Natural killer cell (primary cell): ENCODE results near the gene RNU11. TPM values are rescaled to one million over a fixed set of nuclear protein-coding genes. Genes with fewer than 3 reads are reported as not detected.
"Not testable (repeated sequence)": the region's sequence is repeated elsewhere in the genome, so short reads cannot be mapped to it uniquely, and the experiment has no call there.

Source experiments
- ATAC-seq, 3 donors: fragments of 150-1000 bp in 2 of 3; fragments of 200-7000 bp in 1 of 3; cut with Tn5 transposase; 1 replicate in 1 of 3; 2 replicates in 2 of 3; pipeline ENCODE4 v1.10.0; 2021; ENCODE audit warnings: mild to moderate bottlenecking in 2 of 3, moderate library complexity in 2 of 3
- DNase-seq, 2 donors: peaks; one replicate each; pipeline versions ENCODE4 v3.0.0 to v3.0.0-alpha.2; 2013 to 2021; ENCODE audit warnings: mixed read lengths in 1 of 2
- H3K27ac ChIP-seq: one replicate; pipeline ENCODE4 v1.5.1; 2013; ENCODE audit warnings: mild to moderate bottlenecking, low read length
- H3K27me3 ChIP-seq: one replicate; pipeline ENCODE4 v1.6.1; 2013; ENCODE audit warnings: low read length; ENCODE audit not compliant: control insufficient read depth, insufficient read depth
- H3K36me3 ChIP-seq: one replicate; pipeline ENCODE4 v1.6.1; 2013; ENCODE audit warnings: low read length; ENCODE audit not compliant: control insufficient read depth, insufficient read depth
- H3K4me1 ChIP-seq: one replicate; pipeline ENCODE4 v1.6.1; 2013; ENCODE audit warnings: low read length; ENCODE audit not compliant: control insufficient read depth, insufficient read depth
- H3K4me3 ChIP-seq: one replicate; pipeline ENCODE4 v1.5.1; 2013; ENCODE audit warnings: low read length
- H3K9me3 ChIP-seq: one replicate; pipeline ENCODE4 v1.6.1; 2013; ENCODE audit warnings: low read length; ENCODE audit not compliant: control insufficient read depth, insufficient read depth
- H3K27ac Mint-ChIP-seq, 2 donors: one replicate each; pipeline ENCODE4 v1.8.0; 2022; ENCODE audit warnings: mild to moderate bottlenecking in 2 of 2, mixed read lengths in 2 of 2, moderate library complexity in 1 of 2
- H3K27me3 Mint-ChIP-seq, 2 donors: one replicate each; pipeline ENCODE4 v1.8.0; 2022; ENCODE audit warnings: low read depth in 2 of 2, mixed read lengths in 2 of 2
- H3K36me3 Mint-ChIP-seq: one replicate; pipeline ENCODE4 v1.8.0; 2022; ENCODE audit warnings: mixed read lengths
- H3K4me1 Mint-ChIP-seq, 2 donors: one replicate each; pipeline ENCODE4 v1.8.0; 2022; ENCODE audit warnings: mixed read lengths in 2 of 2
- H3K4me3 Mint-ChIP-seq: one replicate; pipeline ENCODE4 v1.8.0; 2022; ENCODE audit warnings: mild to moderate bottlenecking, moderate library complexity, mixed read lengths
- H3K9me3 Mint-ChIP-seq, 2 donors: one replicate each; pipeline ENCODE4 v1.8.0; 2022; ENCODE audit warnings: mixed read lengths in 2 of 2
- WGBS: methylation state at CpG from one replicate; pipeline ENCODE4 v1.1.7; 2013; ENCODE audit warnings: missing lambda C conversion rate; ENCODE audit not compliant: insufficient coverage; 5-methylcytosine and 5-hydroxymethylcytosine counted together
- intact Hi-C: fragments of 100-400 bp; cut with micrococcal nuclease; formaldehyde crosslinking; loops from one replicate; pipeline ENCODE4 v1.14.2; 2022
- total RNA-seq, 4 donors: library from RNA; stranded (reverse); fragments of 120-200 nt in 1 of 4; gene quantifications; one replicate each; pipeline versions ENCODE4 v1.2.3 to v1.2.4, GENCODE V29; 2013 to 2022
- TF ChIP-seq, protein P1 (sequence below): fragments of 200-600 bp; IDR thresholded peaks from one replicate; pipeline ENCODE4 v1.8.0; 2022; ENCODE audit warnings: antibody characterized with exemption

Gene RNU11
- total RNA-seq, 3 donors from 2014 or later (not counting 1 experiment from before 2014, with no cell fraction given) = not detected

DNA sequence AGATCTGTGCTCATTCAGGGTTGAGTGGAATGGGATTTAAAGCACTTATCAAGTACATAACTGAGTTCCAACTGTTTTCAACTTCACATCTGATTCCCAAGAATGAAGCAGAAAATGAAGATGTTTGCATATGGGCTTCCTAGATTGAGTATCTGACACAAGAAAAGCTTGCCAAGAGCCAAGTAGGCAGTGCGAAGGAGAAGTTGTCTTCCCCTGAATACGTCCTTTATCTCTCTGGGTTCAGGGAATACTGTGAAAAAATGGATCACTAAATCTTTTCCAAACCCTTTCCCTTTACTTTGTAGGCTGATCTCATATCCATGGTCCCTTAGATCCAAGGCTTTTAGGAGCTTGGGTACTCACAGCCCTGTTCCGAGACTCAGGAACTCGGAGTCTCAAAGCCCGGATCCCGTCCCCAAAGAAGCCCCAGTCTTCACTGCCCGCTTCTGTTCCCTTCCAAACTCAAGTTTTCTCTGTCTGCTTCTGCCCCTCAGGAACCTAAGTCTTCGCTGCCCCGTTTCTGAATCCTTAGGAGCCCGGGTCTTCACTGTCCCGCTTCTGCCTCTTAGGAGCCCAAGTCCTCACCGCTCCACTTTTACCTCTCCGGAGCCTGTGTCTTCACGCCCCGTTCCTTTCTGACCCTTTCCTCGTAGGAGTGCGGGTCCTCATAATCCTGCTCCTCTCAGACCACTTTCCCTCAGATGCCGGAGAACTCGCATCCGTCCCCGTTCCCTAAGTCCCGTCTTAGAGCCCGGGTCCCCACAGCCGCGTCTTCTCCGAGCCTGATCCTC is 6.1 kb upstream of the RNU11 start:
- intact Hi-C loops = loop anchor here (5.0 kb wide), 3 partner anchors 40 to 235 kb away; partner anchors contain the start of gene RCC1

DNA sequence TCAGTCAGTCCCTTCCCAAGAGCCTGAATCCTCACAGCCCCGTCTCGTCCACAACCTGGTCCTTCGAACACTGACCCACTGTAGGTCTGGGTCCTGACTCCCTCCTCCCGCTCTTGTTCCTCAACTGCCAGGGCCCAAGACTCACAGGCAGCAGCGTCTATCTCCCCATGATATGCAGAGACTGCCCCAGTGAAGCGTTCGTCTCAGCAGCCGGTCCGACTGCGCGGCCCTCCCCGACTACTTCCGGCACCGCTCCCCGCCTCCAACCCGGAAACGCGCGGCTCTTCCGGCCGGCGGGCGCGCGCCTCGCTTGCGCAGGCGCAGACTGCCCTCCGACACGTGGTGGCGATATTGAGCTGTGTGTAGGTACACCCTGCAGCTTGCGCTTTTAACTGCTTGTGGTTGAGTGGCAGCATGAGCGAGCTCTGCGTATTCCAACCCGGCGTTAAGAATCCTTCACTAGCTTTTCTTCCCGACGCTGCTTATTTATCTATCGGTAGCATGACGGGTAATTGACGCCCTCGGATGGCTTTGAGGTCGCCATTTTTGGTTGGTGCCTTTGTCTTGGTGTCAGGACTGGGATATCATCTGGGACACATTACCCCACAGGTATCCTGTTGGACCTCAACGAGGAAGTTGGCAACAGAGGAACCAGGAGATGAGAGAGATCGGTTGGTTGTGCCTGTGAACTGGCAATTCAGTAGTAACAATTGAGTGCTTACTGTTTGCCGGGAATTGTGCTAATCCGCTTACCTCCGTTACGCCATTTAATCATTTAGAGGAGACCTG is 5.4 kb upstream of the RNU11 start, which contains the start of gene TAF12:
Gene TAF12, minus strand, starts transcription at position 221 of the 789 bp plus-strand sequence. CDS start 20,986 bp downstream, outside the sequence.
- Mint-ChIP-seq H3K4me3 (peak within 1 kb of the TSS; percentile 100), H3K4me1 (peaks cover 36 to 46% of the 10 kb centered on the region in 2 donors)

More for the DNA sequence above, 6.1 kb upstream of the RNU11 start:
- DNase-seq = no peak
- no peaks in the 10 kb centered on the region for H3K9me3 Mint-ChIP-seq
- Histone ChIP-seq H3K9me3 (no peaks in the 10 kb centered on the region), H3K27me3 (no peaks in the 10 kb centered on the region), H3K4me1 (peaks cover 26% of the 10 kb centered on the region), H3K4me3 (peak overlapping the region; percentile 71), H3K36me3 (no peaks in the 10 kb centered on the region), H3K27ac (peak overlapping the region; percentile 98)
- H3K4me1 Mint-ChIP-seq = peaks cover 33 to 41% of the 10 kb centered on the region in 2 donors
- H3K27ac Mint-ChIP-seq = peak overlapping the region; percentile 98 to 99
- H3K27me3 Mint-ChIP-seq = no peaks in the 10 kb centered on the region
- no peaks in the 10 kb centered on the region for H3K36me3 Mint-ChIP-seq
- TF ChIP-seq, protein P1, sequence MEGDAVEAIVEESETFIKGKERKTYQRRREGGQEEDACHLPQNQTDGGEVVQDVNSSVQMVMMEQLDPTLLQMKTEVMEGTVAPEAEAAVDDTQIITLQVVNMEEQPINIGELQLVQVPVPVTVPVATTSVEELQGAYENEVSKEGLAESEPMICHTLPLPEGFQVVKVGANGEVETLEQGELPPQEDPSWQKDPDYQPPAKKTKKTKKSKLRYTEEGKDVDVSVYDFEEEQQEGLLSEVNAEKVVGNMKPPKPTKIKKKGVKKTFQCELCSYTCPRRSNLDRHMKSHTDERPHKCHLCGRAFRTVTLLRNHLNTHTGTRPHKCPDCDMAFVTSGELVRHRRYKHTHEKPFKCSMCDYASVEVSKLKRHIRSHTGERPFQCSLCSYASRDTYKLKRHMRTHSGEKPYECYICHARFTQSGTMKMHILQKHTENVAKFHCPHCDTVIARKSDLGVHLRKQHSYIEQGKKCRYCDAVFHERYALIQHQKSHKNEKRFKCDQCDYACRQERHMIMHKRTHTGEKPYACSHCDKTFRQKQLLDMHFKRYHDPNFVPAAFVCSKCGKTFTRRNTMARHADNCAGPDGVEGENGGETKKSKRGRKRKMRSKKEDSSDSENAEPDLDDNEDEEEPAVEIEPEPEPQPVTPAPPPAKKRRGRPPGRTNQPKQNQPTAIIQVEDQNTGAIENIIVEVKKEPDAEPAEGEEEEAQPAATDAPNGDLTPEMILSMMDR = no peak
- WGBS = under 1% methylated on average over 26 of the region's 26 CpGs
- peak overlapping the region; percentile 100 for H3K4me3 Mint-ChIP-seq
- peak; percentile 6 to 13 (median 11) for ATAC-seq

DNA sequence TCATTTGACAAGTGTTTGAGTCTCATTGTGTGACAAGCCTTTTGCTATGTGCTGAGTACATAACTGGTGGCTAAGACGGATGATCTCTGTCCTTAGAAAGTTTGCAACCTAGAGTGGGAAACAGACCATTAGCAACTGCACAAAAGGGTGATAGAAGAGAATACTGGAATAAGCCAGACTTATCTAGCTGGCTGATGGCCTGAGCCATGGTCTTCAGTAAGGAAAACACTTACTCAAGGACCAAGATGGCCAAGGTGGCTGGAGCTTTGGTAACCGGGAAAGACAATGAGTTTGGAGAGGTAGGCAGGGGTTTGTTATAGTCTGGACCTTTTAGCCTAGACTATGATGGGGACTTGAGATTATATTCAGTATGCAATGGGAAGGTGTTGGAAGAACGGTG is 3.9 kb upstream of the RNU11 start:
- Histone ChIP-seq H3K4me1 (peaks cover 43% of the 10 kb centered on the region), H3K27ac (peak overlapping the region; percentile 98), H3K36me3 (no peaks in the 10 kb centered on the region), H3K27me3 (no peaks in the 10 kb centered on the region), H3K9me3 (no peaks in the 10 kb centered on the region), H3K4me3 (no peak overlapping the region)
- H3K27me3 Mint-ChIP-seq = no peaks in the 10 kb centered on the region
- H3K27ac Mint-ChIP-seq = peak overlapping the region; percentile 98 to 99
- 95% methylated on average over 3 of the region's 3 CpGs for WGBS
- ATAC-seq (no peak), DNase-seq (no peak)
- no peaks in the 10 kb centered on the region for H3K9me3 Mint-ChIP-seq
- H3K4me3 Mint-ChIP-seq = peak overlapping the region; percentile 100
- H3K4me1 Mint-ChIP-seq = peaks cover 47 to 56% of the 10 kb centered on the region in 2 donors
- TF ChIP-seq, protein P1 = no peak
- no peaks in the 10 kb centered on the region for H3K36me3 Mint-ChIP-seq
- intact Hi-C loops = loop anchor here (5.0 kb wide), 3 partner anchors 38 to 233 kb away; partner anchors contain the start of gene RCC1

More for the DNA sequence above, 5.4 kb upstream of the RNU11 start, which contains the start of gene TAF12:
- Histone ChIP-seq H3K27ac (peak within 1 kb of the TSS; percentile 98), H3K27me3 (no peaks in the 10 kb centered on the region), H3K4me1 (peaks cover 34% of the 10 kb centered on the region), H3K9me3 (no peaks in the 10 kb centered on the region), H3K36me3 (no peaks in the 10 kb centered on the region), H3K4me3 (peak within 1 kb of the TSS; percentile 71)
- no peaks in the 10 kb centered on the region for H3K36me3 Mint-ChIP-seq
- peak within 1 kb of the TSS; percentile 98 to 99 for H3K27ac Mint-ChIP-seq
- intact Hi-C loops = loop anchor here (1.0 to 5.0 kb wide), 5 partner anchors 25 to 234 kb away; partner anchors contain the start of genes GMEB1, RCC1 and YTHDF2
- TF ChIP-seq, protein P1 = peak; percentile 15
- H3K27me3 Mint-ChIP-seq = no peaks in the 10 kb centered on the region
- ATAC-seq = peak; percentile 78 to 93 (median 85)
- peak; percentile 82 to 98 for DNase-seq
- H3K9me3 Mint-ChIP-seq = no peaks in the 10 kb centered on the region
- under 1% methylated on average over 49 of the region's 49 CpGs for WGBS

DNA sequence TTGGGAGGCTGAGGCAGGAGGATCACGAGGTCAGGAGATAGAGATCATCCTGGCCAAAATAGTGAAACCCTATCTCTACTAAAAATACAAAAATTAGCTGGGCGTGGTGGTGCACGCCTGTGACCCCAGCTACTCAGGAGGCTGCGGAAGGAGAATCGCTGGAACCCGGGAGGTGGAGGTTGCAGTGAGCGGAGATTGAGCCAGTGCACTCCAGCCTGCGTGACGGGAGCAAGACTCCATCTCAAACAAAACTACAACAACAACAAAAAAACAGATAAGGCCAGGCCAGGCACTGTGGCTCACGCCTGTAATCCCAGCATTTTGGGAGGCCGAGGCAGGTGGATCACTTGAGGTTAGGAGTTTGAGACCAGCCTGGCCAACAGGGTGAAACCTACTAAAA is 3.0 kb upstream of the RNU11 start:
- H3K4me3 ChIP-seq, H3K27ac Mint-ChIP-seq, H3K4me3 Mint-ChIP-seq, H3K9me3 Mint-ChIP-seq, H3K27me3 ChIP-seq, H3K9me3 ChIP-seq, H3K27me3 Mint-ChIP-seq, H3K27ac ChIP-seq, H3K36me3 ChIP-seq, ATAC-seq, DNase-seq, H3K36me3 Mint-ChIP-seq: not testable (repeated sequence)
- H3K4me1 Mint-ChIP-seq = peaks cover 47 to 51% of the 10 kb centered on the region in 2 donors
- H3K4me1 ChIP-seq = peaks cover 47% of the 10 kb centered on the region
- 92% methylated on average over 8 of the region's 11 CpGs for WGBS
- intact Hi-C loops = loop anchor here (5.0 kb wide), 1 partner anchor 398 kb away; no protein-coding TSS in a partner anchor
